RWPE1 (cell line): ENCODE measurements around the gene GNA15.
A peak's percentile ranks its signal among the peaks of the same experiment; 100 is the strongest.

ENCODE experiments used
- CTCF ChIA-PET: fragments of 350-600 bp; sonication (Branson Sonifier 250); formaldehyde crosslinking; extraction: SDS; loops from one replicate; lab custom pipeline; 2021; lab: Yijun Ruan, JAX
- POLR2A ChIA-PET: fragments of 400-600 bp; formaldehyde crosslinking; extraction: SDS; loops from one replicate; lab custom pipeline; 2020; ENCODE audit warnings: antibody characterized with exemption; ENCODE audit not compliant: low non-redundant PET; lab: Yijun Ruan, JAX
- DNase-seq: peaks from one replicate; pipeline ENCODE4 v3.0.0; 2012; ENCODE audit warnings: low spot score
- H3K27ac ChIP-seq: fragments of 450-650 bp; 2 replicates; pipeline ENCODE4 v1.5.1; 2017
- TF ChIP-seq, protein P1 (sequence below): fragments of 450-650 bp; conservative IDR thresholded peaks from 2 replicates; pipeline ENCODE4 v1.5.1; 2017; ENCODE audit warnings: low read depth, mild to moderate bottlenecking

GNA15 gene

DNA sequence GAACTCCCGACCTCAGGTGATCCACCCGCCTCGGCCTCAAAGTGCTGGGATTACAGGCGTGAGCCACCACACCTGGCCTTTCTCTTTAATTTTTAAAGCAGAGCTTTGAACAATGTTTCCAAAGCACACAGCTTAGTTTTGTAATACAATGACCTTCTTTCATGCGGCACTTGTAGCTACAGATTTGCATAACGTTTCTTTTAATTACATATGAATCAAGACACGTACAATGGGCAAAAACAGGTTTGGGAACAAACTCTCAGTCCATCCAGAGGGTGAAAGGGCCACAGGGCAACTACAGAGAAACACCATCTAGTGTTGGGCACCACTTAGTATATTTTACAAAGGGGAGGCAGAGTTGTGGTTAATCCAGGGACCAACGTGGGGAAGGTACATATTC lies 23.7 kb downstream of the GNA15 start:
- H3K27ac ChIP-seq: no peak overlapping the region
- DNase-seq: no peak
- TF ChIP-seq, protein P1, sequence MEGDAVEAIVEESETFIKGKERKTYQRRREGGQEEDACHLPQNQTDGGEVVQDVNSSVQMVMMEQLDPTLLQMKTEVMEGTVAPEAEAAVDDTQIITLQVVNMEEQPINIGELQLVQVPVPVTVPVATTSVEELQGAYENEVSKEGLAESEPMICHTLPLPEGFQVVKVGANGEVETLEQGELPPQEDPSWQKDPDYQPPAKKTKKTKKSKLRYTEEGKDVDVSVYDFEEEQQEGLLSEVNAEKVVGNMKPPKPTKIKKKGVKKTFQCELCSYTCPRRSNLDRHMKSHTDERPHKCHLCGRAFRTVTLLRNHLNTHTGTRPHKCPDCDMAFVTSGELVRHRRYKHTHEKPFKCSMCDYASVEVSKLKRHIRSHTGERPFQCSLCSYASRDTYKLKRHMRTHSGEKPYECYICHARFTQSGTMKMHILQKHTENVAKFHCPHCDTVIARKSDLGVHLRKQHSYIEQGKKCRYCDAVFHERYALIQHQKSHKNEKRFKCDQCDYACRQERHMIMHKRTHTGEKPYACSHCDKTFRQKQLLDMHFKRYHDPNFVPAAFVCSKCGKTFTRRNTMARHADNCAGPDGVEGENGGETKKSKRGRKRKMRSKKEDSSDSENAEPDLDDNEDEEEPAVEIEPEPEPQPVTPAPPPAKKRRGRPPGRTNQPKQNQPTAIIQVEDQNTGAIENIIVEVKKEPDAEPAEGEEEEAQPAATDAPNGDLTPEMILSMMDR: no peak
- ChIA-PET POLR2A (no interaction called here), CTCF (interaction anchor here (0.6 kb wide), 1 partner anchor 580 kb away, joined by 3 read pairs; no protein-coding TSS in a partner anchor)

DNA sequence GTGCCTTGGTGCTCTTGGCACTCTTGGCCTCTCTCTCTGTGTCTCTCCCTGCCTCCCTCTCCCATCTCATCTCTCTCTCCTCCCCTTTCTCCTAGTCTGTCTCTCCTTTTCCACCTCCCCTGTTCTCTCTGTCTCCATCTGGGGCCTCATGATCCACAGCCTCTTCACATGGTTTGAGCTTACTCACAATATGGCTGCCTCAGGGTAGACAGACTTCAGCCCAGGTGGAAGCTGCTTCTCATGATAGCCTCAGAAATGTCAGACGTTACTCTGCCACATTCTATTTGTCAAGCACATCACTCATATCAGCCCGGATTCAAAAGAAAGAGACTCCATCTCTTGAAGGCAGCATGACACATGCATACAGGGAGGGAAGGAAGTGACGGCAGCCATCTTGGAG lies 24.4 kb downstream of the GNA15 start:
- peak overlapping the region; percentile 36; the same call in 1 of the 2 replicates for H3K27ac ChIP-seq
- CTCF ChIA-PET: interaction anchor here (0.6 kb wide), 1 partner anchor 581 kb away, joined by 3 read pairs; no protein-coding TSS in a partner anchor
- POLR2A ChIA-PET: no interaction called here
- TF ChIP-seq, protein P1: no peak
- DNase-seq: no peak

DNA sequence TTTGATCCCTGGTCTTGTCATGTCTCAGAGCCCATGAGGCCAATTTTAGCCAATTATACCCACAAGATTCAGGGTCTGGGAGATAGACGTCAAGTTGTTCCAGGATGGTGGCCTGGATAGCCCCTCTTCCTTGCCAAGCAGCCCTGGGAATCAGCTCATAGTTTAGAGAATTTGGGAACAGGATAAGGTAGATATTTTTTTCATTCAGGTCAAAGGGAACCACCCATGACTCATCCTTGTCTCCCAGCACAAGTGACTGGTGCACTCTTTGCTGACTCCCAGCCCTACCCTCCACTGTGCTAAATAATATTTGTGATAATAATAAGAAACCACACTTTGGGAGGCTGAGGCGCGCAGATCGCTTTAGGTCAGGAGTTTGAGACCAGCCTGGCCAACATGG lies 25.6 kb downstream of the GNA15 start:
- ChIA-PET CTCF (interaction anchor here (0.6 to 2.3 kb wide), 5 partner anchors 9 to 161 kb away, joined by 3 to 8 read pairs (median 3); no protein-coding TSS in a partner anchor), POLR2A (interaction anchor here (0.5 kb wide), 1 partner anchor 201 kb away, joined by 3 read pairs; no protein-coding TSS in a partner anchor)
- TF ChIP-seq, protein P1: no peak
- H3K27ac ChIP-seq: peak overlapping the region; percentile 60
- peak; percentile 69 for DNase-seq

DNA sequence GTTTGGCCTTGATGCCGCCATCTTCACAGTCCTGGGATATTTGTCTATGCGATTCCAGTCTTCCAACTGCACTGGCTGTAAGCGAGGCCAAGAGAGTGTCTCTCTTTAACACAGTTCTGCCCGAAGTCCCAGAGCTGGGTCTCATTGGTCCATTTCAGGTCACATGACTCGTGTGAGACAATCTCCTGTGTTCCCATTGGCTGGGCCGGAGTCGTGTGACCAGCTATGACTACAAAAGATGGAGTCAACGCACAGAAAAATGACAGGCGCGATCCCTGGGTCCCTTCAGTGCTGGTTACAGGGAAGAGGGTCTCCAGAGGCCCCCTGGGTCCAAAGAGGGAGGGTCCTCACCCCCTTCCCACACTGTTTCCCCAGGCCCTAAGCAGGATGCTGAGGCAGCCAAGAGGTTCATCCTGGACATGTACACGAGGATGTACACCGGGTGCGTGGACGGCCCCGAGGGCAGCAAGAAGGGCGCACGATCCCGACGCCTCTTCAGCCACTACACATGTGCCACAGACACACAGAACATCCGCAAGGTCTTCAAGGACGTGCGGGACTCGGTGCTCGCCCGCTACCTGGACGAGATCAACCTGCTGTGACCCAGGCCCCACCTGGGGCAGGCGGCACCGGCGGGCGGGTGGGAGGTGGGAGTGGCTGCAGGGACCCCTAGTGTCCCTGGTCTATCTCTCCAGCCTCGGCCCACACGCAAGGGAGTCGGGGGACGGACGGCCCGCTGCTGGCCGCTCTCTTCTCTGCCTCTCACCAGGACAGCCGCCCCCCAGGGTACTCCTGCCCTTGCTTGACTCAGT lies 26.8 kb downstream of the GNA15 start:
- POLR2A ChIA-PET: no interaction called here
- TF ChIP-seq, protein P1: no peak
- peak; percentile 79 for DNase-seq
- H3K27ac ChIP-seq: peak overlapping the region; percentile 60
- CTCF ChIA-PET: interaction anchor here (1.1 to 2.7 kb wide), 4 partner anchors 10 to 33 kb away, joined by 3 to 13 read pairs (median 6); no protein-coding TSS in a partner anchor

DNA sequence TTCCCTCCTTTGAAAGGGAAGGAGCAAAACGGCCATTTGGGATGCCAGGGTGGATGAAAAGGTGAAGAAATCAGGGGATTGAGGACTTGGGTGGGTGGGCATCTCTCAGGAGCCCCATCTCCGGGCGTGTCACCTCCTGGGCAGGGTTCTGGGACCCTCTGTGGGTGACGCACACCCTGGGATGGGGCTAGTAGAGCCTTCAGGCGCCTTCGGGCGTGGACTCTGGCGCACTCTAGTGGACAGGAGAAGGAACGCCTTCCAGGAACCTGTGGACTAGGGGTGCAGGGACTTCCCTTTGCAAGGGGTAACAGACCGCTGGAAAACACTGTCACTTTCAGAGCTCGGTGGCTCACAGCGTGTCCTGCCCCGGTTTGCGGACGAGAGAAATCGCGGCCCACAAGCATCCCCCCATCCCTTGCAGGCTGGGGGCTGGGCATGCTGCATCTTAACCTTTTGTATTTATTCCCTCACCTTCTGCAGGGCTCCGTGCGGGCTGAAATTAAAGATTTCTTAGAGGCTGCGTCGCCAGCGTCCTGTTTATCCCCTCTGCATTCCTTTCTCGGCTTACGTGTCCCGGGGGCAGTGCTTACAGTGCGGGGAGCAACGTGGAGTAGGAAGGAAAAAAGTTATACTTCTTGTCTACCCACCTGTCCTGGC lies 27.5 kb downstream of the GNA15 start:
- H3K27ac ChIP-seq: peak overlapping the region; percentile 60
- TF ChIP-seq, protein P1: peak; percentile 94
- ChIA-PET CTCF (interaction anchor here (0.6 to 2.7 kb wide), 2 partner anchors 34 to 210 kb away, joined by 3 to 13 read pairs; no protein-coding TSS in a partner anchor), POLR2A (no interaction called here)
- DNase-seq: peak; percentile 79

DNA sequence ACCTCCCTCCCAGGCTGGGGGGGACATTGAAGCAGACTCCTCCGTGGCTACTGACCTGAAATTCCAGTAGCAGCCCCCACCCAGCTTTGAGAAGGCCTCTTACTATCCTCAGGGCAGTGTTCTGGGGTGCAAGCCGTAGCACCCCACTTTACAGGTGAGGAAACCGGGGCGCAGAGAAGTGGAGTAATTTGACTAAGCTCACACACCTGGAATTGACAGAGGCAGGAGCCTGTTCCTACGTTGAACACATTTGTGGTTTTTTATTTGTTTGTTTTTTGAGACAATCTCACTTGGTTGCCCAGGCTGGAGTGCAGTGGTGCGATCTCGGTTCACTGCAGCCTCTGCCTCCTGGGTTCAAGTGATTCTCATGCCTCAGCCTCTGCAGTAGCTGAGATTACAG lies 28.1 kb downstream of the GNA15 start:
- POLR2A ChIA-PET: no interaction called here
- CTCF ChIA-PET: interaction anchor here (0.6 to 2.7 kb wide), 2 partner anchors 34 to 211 kb away, joined by 3 to 13 read pairs; no protein-coding TSS in a partner anchor
- TF ChIP-seq, protein P1: no peak
- H3K27ac ChIP-seq: peak overlapping the region; percentile 60
- no peak for DNase-seq
